ENCODE data around the gene ABHD16A.

The ABHD16A gene

DNA sequence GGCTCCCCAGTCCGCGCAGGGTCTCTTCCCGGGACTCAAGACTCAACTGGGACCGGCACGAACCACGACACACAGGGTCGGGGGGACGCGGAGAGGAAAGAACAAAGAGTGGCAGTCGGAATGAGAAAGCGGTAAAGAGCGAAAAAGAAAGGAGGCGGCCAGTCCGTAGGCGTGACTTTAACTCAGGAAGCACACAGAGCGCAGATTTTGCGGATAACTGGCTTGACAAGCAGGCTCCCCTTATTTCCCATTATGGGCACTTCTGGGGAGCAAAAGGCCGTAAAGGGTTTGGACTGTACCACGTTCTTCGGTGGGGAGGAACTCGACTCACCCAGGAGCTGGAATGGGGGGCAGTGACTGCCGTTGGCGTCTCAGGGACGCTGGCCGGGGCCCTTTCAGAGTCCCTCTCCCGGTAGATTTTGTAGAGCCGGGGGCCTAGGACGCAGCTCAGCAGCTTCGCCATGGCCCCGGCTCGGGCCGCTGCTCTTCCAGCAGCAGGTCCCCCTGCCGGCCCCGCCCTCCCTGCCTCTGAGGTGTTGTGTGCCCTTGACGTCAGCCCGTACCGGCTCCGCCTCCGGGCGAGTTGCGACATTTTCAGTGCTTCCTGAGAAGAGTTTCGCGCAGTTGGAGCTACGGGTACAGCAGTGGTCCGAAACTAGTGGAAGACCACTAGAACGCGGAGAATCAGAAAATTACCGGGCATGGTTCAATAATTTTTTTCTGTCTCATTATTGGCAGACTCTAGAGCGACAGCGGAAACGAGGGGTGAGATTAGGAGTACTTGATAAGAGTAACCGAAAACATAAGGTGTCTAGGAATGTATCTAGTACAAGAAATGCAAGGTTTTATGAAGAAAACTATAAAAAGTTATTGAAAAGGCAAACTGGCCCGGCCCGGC lies at the start of gene ABHD16A:
Gene ABHD16A (minus strand): TSS at position 506 of the 898 bp plus-strand sequence. CDS start 43 bp downstream, at position 463.
- DNase-seq (ENCODE audit: low read depth in 2 of 2), result peak; percentile 90 to 98

DNA sequence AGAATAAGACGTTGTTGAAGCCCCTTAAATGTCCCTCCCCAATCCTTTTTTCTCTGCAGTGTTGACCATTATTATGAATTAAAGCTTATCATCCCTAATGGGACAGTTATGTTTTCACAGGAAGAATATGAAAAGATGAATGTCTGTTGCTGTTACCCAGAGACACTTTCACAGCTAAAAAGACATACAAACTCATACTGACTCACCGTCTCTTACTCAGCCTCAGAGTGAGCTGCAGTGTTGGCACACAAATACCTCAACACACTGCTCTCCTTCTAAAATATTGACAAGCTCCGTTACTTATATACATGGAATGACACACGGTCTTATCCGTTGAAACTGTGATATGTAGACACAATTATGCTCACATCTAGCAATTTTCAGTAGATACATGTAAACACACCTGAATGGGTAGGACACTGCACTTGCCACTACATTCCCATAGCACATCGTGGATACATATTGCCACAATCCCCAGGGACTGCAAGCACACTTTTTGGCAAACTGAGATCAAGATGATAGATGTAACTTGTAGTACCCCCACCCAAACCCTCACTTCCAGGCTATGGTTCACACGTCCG lies 49.7 kb upstream of the ABHD16A start:
- no peak for DNase-seq (ENCODE audit: low read depth in 2 of 2)

DNA sequence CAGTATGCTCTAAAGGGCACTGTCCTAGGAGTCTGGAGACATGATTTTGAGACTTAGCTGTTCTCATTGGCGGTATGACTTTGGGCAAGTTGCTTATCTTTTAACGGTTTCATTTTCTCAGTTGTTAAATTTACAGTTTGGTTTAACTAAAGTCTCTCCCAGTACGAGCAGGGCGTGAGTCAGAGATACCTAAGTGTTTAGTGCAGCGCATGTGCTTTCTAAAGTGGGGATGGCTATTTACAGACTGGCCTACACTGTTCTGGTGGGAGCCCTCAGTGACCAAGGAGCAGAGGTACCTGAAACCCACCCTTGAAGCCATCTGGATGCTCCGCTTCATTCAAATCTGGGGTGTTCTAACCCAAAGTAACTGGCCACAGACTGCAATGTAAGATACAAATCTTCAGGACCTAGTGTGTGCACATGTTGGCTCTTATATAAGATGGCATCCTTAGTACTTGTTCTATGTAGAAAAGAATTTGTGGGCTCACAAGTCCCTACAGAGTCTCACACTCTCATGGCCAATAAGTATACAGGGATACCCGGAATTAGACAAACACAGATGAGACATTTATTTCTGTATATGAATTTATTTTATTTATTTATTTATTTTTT lies 47.4 kb upstream of the ABHD16A start:
- DNase-seq (ENCODE audit: low read depth in 2 of 2), result no peak

DNA sequence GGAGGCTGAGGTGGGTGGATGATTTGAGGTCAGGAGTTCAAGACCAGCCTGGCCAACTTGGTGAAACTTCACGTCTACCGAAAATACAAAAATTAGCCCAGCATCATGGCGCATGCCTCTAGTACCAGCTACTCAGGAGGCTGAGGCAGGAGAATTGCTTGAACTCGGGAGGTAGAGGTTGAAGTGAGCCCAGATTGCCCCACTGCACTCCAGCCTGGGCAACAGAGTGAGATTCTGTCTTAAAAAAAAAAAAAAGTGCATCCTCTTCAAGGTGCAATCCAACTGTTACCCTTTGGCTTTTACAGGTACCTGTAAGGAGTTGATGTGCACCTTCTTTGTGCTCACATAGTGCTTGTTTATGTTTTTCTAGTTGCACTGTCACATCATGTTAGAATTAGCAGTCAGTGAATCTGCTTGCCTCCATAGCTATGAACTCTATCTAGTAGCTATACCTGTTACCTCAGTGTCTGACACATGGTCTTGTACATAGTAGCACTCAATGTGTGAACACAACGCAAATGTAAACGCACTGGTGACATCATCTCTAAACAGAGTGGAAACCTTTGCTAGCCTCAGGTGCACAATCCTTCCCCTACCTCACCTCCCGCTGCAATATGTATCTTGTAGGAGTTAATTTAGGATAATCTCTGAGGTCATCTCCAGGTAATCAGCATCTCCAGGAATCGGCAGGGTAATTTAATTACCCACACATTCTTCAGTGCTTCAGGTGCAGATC lies 46.3 kb upstream of the ABHD16A start:
- no peak for DNase-seq (ENCODE audit: low read depth in 2 of 2)

DNA sequence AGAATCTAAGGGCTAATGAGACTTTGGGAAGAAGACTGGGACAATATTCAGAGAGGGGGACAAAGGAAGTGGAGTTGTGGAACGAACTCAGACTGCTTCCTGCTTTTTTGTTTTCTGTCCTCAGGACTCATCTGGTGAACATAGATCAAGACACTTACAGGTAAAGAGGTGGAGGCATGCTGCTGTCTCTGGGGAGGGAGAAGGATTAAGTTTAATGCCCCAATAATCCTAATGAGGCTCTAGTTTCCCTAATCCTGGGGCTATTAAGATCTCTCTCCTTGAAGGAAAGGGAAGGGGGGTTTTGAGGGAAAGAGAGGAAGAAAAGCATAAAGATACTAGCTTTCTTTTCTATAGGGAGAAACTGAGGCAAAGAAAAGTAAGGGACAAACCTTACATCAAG lies 41.3 kb upstream of the ABHD16A start:
- DNase-seq (ENCODE audit: low read depth in 2 of 2), result no peak

DNA sequence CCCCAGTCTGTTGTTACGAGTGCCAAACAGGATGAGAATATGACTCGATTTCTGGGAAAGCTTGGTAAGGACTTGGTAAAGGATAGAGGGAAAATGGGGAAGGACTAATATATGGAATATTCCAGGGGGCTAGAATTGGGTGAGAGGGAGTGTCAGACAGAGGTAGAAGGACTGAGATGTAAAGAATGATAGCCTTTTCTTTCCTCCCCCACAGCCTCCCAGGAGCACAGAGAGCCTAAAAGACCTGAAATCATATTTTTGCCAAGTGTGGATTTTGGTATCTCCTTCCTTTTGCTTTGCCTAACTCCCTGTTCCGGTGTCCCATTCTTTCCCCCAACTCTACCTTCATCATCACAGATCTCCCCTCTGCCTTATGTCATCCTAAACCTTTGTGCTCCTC lies 39.8 kb upstream of the ABHD16A start:
- no peak for DNase-seq (ENCODE audit: low read depth in 2 of 2)

DNA sequence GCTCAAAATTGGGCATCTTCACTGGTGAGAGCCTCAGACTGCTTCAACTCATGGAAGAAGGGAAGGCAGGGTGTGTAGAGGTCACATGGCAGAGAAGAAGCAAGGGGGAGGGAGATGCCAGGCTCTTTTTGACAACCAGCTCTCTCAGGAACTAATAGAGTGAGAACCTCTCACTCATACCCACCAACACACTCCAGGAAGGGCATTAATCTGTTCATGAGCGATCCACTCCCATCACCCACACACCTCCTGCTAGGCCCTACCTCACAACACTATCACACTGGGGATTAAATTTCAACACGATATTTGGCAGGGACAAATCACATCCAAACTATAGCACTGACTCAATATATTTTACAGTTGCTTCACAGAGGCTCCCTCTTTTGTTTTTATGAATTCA lies 38.7 kb upstream of the ABHD16A start:
- no peak for DNase-seq (ENCODE audit: low read depth in 2 of 2)

DNA sequence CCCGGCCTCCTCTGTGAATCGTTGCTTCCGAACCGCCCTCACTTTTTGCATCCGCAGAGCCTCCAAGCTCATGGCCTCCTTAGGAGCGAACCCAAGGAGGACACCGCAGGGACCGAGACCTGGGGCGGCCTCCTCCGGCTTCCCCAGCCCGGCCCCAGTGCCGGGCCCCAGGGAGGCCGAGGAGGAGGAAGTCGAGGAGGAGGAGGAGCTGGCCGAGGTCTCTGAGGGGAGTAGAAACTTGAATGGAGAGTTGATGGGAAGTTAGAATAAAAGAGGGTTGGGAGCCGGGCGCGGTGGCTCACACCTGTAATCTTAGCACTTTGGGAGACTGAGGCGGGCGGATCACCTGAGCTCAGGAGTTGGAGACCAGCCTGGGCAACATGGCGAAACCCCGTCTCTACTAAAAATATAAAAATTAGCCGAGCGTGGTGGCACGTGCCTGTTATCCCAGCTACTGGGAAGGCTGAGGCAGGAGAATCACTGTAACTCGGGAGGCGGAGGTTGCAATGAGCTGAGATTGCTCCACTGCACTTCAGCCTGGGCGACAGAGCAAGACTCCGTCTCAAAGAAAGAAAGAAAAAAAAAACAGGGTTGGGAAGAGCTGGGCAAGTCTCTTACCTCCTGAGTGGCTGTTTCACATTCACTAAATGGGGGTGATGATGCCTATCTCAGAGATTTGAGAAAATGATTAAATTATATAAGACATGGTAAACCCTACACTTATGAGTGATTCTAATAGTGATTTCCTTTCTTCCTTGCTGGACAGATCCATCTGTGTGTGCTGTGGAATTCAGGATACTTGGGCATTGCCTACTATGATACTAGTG lies 37.5 kb upstream of the ABHD16A start:
- no peak for DNase-seq (ENCODE audit: low read depth in 2 of 2)

DNA sequence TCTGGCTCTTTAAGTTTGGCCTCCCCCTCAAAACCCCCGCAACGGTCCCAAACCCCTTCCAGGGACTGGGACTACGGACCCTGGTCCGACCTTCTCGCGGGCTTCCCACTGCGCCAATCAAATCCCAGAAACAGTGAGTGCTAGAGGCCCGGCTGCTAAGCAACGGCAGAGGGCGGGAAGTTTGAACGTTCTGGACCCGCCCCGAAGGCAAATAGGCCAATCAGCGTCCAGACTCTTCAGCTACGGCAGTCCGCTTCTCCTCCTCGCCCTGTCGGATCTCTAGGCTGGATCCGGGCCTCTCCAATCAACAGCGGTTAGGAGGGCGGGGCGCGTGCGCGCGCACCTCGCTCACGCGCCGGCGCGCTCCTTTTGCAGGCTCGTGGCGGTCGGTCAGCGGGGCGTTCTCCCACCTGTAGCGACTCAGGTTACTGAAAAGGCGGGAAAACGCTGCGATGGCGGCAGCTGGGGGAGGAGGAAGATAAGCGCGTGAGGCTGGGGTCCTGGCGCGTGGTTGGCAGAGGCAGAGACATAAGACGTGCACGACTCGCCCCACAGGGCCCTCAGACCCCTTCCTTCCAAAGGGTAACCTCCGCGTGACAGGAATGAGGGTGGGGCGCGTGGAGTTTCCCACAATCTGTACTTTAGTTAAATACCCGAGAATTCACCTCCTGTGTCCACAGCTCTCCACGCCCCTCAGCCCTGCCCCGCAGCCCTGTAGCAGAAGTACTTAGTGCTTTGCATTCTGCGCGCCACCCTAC lies 36.7 kb upstream of the ABHD16A start, which contains the start of gene MSH5:
Gene MSH5 (plus strand): TSS at position 367 of the 758 bp plus-strand sequence. CDS start 462 bp downstream, outside the sequence.
- peak; percentile 92 to 96 for DNase-seq (ENCODE audit: low read depth in 2 of 2)

DNA sequence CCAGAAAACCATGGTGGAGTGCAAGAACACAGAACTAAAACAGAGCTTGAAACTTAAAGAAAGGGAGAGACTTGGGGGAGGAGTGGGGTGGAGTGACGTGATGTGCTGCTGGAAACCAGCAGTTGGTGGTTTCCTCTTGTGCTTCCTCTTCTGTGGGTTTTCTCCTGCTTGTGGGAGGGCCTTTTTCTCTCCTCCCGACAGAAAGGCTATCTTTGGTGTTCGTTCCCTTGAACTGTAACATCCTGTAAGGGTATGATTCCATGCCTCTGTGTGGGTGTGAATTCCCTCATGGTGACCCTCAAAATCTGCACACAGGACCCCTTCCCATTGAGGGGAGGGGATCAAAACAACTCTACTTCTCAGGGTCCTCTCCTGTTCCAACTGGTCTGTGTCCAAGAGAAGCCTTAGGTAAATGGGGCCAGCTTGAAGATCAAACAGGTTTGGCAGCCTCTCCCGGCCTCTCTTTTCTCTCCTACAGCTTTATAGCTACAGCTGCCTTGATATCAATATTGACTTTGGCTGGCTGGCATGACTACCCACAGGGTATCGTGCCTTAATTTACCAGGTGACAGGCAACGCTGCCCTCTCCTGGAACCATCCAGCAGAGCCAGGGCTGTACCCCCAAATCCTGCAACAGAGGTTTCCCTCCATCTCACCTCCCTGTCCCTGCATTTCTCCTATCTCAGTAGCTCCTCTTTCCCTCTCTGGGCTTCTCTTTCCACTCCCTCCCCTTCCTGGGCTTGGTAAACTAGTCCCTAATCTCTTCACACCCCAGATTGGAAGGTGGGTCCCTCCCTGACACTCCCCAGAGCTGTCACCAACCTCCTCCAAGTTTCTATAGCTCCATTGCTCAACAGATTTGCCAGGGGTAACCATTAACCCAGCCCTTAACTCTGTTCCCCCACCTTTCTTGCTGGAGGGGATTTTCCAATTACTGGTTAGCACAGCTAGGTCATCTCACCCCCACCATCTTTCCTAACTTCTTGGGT lies 35.2 kb upstream of the ABHD16A start:
- DNase-seq (ENCODE audit: low read depth in 2 of 2), result peak in 1 of 2 experiments; percentile 60

DNA sequence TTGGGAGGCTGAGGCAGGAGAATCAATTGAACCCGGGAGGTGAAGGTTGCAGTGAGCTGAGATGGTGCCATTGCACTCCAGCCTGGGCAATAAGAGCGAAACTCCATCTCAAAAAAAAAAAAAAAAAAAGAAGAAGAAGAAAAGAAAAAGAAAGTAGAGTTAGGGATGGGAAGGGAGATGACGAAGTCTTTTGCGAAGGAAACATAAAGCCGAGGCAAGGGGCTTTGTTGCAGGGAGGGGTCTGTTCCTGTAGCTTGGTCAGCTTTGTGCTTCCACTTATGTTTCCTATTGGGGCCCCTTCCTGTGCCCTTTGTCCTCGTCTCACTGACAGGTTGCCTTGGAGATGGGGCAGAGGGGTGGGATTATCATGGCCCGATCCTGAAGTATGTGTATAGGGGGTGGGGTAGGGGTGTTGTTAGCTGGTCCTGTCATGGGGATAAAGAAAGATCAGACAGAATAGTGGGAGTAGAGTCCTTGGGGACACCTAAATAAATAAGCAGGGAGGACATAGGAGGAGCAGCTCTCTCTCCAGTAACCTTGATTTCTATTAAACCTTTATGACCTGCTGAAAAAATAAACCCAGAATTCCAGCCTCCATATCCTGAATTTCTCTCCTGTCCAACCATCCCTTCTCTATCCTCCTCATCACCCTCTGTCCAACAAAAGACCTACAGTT lies 34.3 kb upstream of the ABHD16A start:
- DNase-seq (ENCODE audit: low read depth in 2 of 2), result no peak

DNA sequence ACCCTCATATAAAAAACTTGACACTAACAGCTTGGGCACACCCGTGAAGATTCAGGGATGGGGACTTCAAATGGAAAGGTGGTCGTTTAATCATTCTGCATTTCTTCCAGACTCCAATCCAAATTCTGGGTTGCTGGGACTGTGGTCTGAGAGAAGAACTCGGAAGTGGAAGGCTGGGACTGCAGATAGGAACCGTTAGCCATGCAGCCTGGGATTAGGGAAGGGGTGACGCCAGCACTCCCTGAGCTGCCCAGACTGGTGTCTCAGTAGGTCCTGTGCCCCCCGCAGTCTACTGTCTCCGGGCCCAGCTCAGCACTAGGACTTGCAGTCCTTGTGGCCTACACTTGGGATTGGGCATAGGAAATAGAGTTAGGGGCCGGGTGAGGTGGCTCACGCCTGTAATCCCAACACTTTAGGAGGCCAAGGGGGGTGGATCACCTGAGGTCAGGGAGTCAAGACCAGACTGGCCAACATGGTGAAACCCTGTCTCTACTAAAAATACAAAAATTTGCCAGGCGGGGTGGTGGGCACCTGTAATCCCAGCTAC lies 33.7 kb upstream of the ABHD16A start:
- no peak for DNase-seq (ENCODE audit: low read depth in 2 of 2)

DNA sequence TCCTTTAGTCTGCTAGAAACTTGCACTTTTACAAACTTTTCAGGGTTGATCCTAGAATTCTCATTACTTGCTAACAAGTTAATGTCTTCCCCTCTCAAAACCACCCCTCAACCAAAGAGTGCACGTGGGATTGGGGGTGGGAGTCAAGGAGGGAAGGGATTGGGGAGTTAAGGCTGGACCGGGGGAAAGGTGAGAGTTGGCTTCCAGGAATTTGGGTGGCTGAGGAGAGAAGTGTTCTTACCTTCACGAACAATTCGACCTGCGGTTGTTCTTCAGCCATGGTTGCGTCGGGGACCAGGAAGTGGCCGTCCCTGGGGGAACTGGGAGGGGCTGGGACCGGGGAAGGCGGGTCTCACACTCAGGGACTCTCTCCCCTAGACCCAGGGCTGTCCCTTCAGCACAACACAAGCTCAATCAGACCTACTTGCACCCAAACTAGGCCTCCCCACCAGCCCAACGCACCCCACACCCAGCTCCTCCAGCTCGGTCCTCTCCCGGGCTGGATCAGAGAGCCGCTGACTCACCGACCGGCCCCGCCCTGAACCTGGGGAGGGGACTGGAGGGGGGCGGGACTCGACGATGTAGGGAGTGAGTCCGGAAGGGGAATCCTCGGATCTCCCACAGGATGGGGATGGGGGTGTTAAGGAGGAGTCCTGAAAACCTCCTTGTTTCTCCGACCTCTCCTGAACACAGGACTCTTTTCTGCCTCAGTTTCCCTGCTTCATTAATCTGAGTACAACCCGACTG lies 33.1 kb upstream of the ABHD16A start, which contains the start of gene CLIC1:
Gene CLIC1 (minus strand): TSS at position 510 of the 747 bp plus-strand sequence. CDS start 230 bp downstream, at position 280.
- DNase-seq (ENCODE audit: low read depth in 2 of 2), result peak; percentile 64 to 82

DNA sequence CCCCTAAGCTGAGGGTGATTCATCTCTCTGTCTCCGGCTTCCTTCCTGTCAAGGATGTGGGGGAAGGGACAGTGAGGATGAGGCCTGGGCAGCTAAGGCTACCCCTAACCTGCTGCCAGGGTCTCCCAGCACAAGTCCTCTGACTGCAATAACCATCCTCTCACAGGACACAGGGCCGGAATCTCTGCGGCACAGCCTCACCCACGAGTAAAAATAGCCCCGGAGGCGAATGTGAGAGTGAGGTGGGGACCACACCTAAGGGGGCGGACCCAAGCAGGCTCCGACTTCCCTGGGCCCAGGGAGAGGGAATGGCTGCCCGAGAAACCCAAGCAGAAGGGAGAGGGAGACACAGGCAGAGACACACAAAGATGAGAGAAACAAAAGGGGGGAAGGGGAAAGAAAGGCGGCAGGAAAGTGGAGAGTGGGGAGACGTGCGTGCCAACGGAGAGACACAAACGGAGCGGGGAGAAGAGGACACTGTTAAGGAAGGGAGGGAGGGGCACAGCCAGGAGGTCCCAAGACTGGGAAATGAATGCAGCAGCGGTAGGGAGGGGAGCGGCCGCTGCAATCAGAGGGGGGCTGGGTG lies 31.8 kb upstream of the ABHD16A start:
- DNase-seq (ENCODE audit: low read depth in 2 of 2), result peak in 1 of 2 experiments; percentile 41

DNA sequence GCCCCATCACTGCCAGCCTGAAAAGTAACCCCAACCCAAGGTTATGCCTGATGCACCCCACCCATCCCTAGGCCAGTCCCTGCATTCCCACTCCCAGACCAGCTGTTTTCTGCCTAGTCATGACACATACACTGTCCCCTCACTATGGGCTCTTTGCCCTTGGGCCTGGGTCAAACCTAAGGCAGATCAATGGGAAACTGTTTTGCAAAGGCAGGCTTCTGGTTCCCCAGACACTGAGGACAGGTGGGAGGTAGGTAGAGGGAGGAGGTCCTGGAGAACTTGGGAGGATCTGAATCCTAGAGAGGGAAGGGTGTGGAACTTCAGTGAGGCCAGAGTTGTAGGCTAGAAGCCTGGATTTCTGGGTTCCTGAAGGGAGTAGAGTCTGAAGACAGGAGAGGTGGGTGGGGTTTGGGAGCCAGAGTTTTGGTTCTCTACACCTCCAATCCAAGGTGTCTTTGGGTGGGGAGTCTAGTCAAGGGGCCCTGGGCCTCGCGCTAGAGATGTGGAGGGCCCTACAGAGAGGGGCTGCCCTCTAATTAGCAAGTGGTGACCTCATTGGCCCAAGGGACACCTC lies 31.2 kb upstream of the ABHD16A start:
- no peak for DNase-seq (ENCODE audit: low read depth in 2 of 2)

DNA sequence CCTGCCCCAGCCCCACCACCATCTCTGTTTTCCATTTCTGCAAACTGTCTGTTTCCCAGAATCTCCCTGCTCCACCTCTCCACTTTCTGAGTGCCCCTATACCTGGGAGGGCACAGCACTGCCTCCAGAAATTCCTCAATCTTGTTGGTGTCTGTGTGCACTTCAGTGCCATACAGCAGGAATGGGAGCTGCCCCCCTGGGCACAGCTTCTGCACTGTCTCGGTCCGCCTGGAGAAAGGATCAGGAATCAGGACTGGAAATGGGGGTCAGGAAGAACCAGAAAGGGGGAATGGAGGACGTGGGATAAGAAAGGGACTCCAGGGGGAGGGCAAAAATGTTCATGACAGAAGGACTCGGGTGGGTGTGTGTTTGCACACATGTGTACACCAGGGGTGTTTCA lies 30.6 kb upstream of the ABHD16A start:
- no peak for DNase-seq (ENCODE audit: low read depth in 2 of 2)

DNA sequence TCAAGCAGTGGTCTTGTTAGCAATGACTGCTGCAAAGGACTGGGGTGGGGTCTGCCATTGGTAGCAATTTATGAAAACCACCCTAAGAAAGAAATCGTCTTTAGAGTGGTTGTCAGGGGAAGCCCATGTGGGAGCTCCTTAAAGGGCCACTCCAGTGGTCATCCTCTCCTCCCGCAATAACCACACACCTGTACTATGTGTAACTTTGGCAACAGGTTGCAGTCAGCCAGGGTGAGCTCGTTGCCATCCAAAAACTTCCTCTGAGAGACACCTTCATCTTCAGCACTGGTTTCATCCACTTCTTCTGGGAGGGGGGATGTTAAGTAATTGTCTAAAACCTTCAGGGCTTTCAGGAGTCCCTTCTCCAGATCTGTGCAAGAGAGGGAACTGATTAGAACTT lies 28.9 kb upstream of the ABHD16A start:
- DNase-seq (ENCODE audit: low read depth in 2 of 2), result no peak

Data from stimulated activated CD4-positive, alpha-beta T cell treated with anti-CD3 and anti-CD28 coated beads, Interleukin-12 subunit alpha, Interleukin-12 subunit beta, amount 100 ng/mL, for 24 hours (primary cell).